ENCODE measurements around the gene IL1RAPL1.
"Not testable (repeated sequence)": the region's sequence is repeated elsewhere in the genome, so short reads cannot be mapped to it uniquely, and the experiment has no call there.

IL1RAPL1 gene

GRCh38 chrX:28787206-28787605 lies 200.0 kb downstream of the IL1RAPL1 start:
- TF ChIP-seq CTCF (IDR thresholded peaks at IDR 0.05; ENCODE audit: low read depth, low read length, missing control alignments): no peak
- H3K4me3 ChIP-seq (ENCODE audit: low read depth, low read length): no peak overlapping the region
- no peak for DNase-seq (ENCODE audit: low read depth)

GRCh38 chrX:28800671-28801070 lies 213.4 kb downstream of the IL1RAPL1 start:
- DNase-seq (ENCODE audit: low read depth); H3K4me3 ChIP-seq (ENCODE audit: low read depth, low read length): not testable (repeated sequence)

GRCh38 chrX:28802625-28803024 lies 215.4 kb downstream of the IL1RAPL1 start:
- no peak for DNase-seq (ENCODE audit: low read depth)
- H3K4me3 ChIP-seq (ENCODE audit: low read depth, low read length): no peak overlapping the region
- no peak for TF ChIP-seq CTCF (IDR thresholded peaks at IDR 0.05; ENCODE audit: low read depth, low read length, missing control alignments)

- DNase-seq (ENCODE audit: low read depth): no peak
- H3K4me3 ChIP-seq (ENCODE audit: low read depth, low read length): no peak overlapping the region
- TF ChIP-seq CTCF (IDR thresholded peaks at IDR 0.05; ENCODE audit: low read depth, low read length, missing control alignments): no peak
Observed at GRCh38 chrX:28835991-28836390, 248.7 kb downstream of the IL1RAPL1 start.

- TF ChIP-seq CTCF (IDR thresholded peaks at IDR 0.05; ENCODE audit: low read depth, low read length, missing control alignments): no peak
- H3K4me3 ChIP-seq (ENCODE audit: low read depth, low read length): no peak overlapping the region
- DNase-seq (ENCODE audit: low read depth): no peak
Observed at GRCh38 chrX:28843817-28844216, 256.6 kb downstream of the IL1RAPL1 start.

- H3K4me3 ChIP-seq (ENCODE audit: low read depth, low read length): no peak overlapping the region
- TF ChIP-seq CTCF (IDR thresholded peaks at IDR 0.05; ENCODE audit: low read depth, low read length, missing control alignments): no peak
- no peak for DNase-seq (ENCODE audit: low read depth)
Observed at GRCh38 chrX:28847423-28847822, 260.2 kb downstream of the IL1RAPL1 start.

- no peak for TF ChIP-seq CTCF (IDR thresholded peaks at IDR 0.05; ENCODE audit: low read depth, low read length, missing control alignments)
- H3K4me3 ChIP-seq (ENCODE audit: low read depth, low read length): no peak overlapping the region
- DNase-seq (ENCODE audit: low read depth): no peak
Observed at GRCh38 chrX:28848707-28849106, 261.5 kb downstream of the IL1RAPL1 start.

- no peak overlapping the region for H3K4me3 ChIP-seq (ENCODE audit: low read depth, low read length)
- no peak for TF ChIP-seq CTCF (IDR thresholded peaks at IDR 0.05; ENCODE audit: low read depth, low read length, missing control alignments)
- no peak for DNase-seq (ENCODE audit: low read depth)
Observed at GRCh38 chrX:28850955-28851354, 263.7 kb downstream of the IL1RAPL1 start.

Measured in GM12864 (cell line).